HL-60 (cell line): Measurements from ENCODE around the gene TFCP2.

Source experiments
- DNase-seq, 2 experiments: peaks; one replicate each; pipeline ENCODE4 v3.0.0-alpha.2; 2010 to 2020; ENCODE audit warnings: low read depth in 1 of 2, low spot score in 1 of 2
- H3K27ac ChIP-seq: fragments of 250-450 bp; sonication (Bioruptor Pico); replicated peaks from 2 replicates; pipeline ENCODE4 v1.5.1; 2020; ENCODE audit warnings: mild to moderate bottlenecking, moderate library complexity
- H3K27me3 ChIP-seq: fragments of 250-450 bp; sonication (Bioruptor Pico); 2 replicates; pipeline ENCODE4 v1.5.1; 2021; ENCODE audit warnings: mild to moderate bottlenecking, moderate library complexity; ENCODE audit not compliant: insufficient read depth, poor library complexity, severe bottlenecking
- H3K4me3 ChIP-seq: replicated peaks from 2 replicates; pipeline ENCODE4 v1.5.1; 2011; ENCODE audit warnings: mild to moderate bottlenecking, control low read depth, low read length; ENCODE audit not compliant: insufficient read depth
- GABPA ChIP-seq: IDR thresholded peaks from 2 replicates; pipeline ENCODE4 v1.6.1; 2012; ENCODE audit warnings: low read depth
- POLR2AphosphoS5 ChIP-seq: IDR thresholded peaks from 2 replicates; pipeline ENCODE4 v1.6.1; 2012; ENCODE audit warnings: low read depth
- SPI1 ChIP-seq: IDR thresholded peaks from 2 replicates; pipeline ENCODE4 v1.6.1; 2012; ENCODE audit warnings: low read depth, mild to moderate bottlenecking, borderline replicate concordance
- TF ChIP-seq, protein P1 (sequence below): IDR thresholded peaks from one replicate; pipeline ENCODE4 v1.5.1; 2011; ENCODE audit warnings: low read length, control low read depth, inconsistent platforms; ENCODE audit not compliant: insufficient read depth
- TF ChIP-seq, protein P2 (sequence below): IDR thresholded peaks from 2 replicates; pipeline ENCODE4 v1.6.1; 2012; ENCODE audit warnings: low read depth; ENCODE audit not compliant: insufficient replicate concordance

Gene TFCP2

DNA sequence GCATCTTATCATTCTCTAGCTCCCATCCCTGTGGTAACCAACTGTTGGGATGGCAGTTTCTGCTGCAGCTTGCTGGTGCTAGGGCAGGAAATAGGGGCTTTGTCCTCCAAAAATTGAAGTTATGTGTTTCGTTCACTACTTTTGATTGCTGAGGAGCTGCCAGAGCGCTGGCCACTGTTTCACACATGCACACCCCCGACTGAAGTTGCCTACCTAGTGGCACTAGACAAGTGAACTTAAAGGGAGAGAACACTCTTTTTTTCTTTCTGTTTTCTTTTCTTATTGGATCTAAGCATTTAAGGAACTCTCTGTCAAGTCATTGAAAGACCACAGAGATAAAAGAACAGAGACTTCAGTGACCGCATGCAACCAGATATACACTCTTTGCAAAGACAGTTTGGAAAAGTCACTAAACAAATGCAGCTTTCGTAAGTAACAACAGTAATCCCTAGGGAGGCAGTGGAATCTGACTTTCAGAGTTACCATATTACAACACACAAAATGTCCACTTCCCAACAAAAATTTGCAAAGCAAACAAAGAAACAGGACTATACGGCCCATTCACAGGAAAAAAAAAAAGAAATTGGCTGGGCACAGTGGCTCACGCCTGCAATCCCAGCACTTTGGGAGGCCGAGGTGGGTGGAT is 12.0 kb downstream of the TFCP2 start:
- Histone ChIP-seq H3K27ac (no peak overlapping the region), H3K4me3 (no peak overlapping the region), H3K27me3 (no peaks in the 10 kb centered on the region)
- DNase-seq: no peak
- no peak for TF ChIP-seq GABPA
- TF ChIP-seq, protein P1, sequence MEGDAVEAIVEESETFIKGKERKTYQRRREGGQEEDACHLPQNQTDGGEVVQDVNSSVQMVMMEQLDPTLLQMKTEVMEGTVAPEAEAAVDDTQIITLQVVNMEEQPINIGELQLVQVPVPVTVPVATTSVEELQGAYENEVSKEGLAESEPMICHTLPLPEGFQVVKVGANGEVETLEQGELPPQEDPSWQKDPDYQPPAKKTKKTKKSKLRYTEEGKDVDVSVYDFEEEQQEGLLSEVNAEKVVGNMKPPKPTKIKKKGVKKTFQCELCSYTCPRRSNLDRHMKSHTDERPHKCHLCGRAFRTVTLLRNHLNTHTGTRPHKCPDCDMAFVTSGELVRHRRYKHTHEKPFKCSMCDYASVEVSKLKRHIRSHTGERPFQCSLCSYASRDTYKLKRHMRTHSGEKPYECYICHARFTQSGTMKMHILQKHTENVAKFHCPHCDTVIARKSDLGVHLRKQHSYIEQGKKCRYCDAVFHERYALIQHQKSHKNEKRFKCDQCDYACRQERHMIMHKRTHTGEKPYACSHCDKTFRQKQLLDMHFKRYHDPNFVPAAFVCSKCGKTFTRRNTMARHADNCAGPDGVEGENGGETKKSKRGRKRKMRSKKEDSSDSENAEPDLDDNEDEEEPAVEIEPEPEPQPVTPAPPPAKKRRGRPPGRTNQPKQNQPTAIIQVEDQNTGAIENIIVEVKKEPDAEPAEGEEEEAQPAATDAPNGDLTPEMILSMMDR: no peak
- TF ChIP-seq, protein P2, sequence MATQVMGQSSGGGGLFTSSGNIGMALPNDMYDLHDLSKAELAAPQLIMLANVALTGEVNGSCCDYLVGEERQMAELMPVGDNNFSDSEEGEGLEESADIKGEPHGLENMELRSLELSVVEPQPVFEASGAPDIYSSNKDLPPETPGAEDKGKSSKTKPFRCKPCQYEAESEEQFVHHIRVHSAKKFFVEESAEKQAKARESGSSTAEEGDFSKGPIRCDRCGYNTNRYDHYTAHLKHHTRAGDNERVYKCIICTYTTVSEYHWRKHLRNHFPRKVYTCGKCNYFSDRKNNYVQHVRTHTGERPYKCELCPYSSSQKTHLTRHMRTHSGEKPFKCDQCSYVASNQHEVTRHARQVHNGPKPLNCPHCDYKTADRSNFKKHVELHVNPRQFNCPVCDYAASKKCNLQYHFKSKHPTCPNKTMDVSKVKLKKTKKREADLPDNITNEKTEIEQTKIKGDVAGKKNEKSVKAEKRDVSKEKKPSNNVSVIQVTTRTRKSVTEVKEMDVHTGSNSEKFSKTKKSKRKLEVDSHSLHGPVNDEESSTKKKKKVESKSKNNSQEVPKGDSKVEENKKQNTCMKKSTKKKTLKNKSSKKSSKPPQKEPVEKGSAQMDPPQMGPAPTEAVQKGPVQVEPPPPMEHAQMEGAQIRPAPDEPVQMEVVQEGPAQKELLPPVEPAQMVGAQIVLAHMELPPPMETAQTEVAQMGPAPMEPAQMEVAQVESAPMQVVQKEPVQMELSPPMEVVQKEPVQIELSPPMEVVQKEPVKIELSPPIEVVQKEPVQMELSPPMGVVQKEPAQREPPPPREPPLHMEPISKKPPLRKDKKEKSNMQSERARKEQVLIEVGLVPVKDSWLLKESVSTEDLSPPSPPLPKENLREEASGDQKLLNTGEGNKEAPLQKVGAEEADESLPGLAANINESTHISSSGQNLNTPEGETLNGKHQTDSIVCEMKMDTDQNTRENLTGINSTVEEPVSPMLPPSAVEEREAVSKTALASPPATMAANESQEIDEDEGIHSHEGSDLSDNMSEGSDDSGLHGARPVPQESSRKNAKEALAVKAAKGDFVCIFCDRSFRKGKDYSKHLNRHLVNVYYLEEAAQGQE: no peak
- no peak for TF ChIP-seq POLR2AphosphoS5
- no peak for TF ChIP-seq SPI1

DNA sequence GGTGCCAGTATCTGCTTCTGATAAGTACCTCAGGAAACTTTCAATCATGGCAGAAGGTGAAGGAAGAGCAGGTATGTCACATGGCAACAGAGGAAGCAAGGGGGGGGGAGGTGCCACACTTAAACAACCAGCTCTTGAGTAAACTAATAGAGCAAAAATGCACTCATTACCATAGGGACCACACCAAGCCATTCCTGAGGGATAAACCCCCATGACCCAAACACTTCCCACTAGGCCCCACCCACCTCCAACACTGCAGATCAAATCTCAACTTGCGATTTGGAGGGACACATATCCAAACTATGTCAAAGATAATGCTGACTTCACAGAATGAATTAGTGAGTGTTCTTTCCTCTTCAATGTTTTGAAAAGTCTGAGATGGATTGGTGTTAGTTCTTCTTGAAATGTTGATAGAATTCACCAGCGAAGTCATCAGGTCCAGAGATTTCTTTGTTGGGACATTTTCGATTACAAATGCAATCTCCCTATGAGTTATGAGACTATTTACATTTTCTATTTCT is 16.6 kb downstream of the TFCP2 start:
- no peak overlapping the region for H3K4me3 ChIP-seq
- TF ChIP-seq, protein P1: no peak
- TF ChIP-seq POLR2AphosphoS5 (no peak), SPI1 (no peak), GABPA (no peak)
- TF ChIP-seq, protein P2: no peak
- no peak overlapping the region for H3K27ac ChIP-seq
- no peaks in the 10 kb centered on the region for H3K27me3 ChIP-seq
- DNase-seq: no peak

DNA sequence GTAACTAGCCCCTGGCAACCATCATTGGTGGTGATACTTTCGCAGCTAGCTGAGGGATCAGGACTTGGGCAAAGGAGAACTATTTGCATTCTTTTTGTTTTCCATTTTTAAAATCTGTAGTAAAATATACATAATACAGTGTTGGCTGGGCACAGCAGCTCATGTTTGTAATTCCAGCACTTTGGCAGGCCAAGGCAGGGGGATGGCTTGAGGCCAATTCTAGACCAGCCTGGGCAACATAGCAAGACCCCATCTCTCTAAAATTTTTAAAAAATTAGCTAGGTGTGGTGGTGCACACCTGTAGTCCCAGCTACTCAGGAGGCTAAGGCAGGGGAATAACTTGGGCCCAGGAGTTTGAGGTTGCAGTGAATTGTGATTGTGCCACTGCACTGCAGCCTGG is 20.0 kb downstream of the TFCP2 start:
- Histone ChIP-seq H3K27ac (no peak overlapping the region), H3K27me3 (no peaks in the 10 kb centered on the region), H3K4me3 (no peak overlapping the region)
- TF ChIP-seq, protein P1: no peak
- TF ChIP-seq GABPA (no peak), POLR2AphosphoS5 (no peak), SPI1 (no peak)
- TF ChIP-seq, protein P2: no peak
- DNase-seq: no peak
